ENCODE measurements around the gene MFAP4.
"Not testable (repeated sequence)": the region's sequence is repeated elsewhere in the genome, so short reads cannot be mapped to it uniquely, and the experiment has no call there.

The MFAP4 gene

DNA sequence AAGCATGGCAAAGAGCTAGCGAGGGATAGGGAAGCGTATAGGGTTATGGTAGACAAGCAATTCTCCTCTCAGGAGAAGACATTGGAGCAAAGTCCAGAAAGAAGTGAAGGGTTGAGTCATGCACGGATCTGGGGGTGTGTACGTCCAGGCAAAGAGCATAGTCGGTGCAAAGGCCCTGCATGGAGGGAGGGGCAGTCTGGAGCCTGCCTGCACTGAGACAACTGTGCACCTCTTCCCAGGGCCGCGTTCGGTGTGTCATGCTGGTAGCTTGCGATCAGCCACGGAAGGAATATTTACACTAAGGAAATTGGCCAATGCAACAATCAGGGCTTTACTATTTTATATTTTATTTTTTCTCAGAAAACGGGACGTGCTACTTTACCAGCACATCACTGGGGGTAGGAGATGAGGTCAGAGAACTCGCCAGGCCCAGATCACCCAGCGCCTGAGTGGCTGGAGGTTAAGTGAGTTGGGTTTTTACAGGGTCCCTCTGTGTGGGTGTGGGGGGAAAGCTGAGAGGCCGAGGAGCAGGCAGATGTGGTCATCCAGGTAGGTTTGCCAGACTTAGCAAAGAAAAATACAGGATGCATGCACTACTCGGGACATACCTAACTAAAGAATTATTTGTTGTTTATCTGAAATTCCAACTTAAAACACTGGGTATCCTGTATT, 17.7 kb downstream of the MFAP4 start:
- DNase-seq: no peak

DNA sequence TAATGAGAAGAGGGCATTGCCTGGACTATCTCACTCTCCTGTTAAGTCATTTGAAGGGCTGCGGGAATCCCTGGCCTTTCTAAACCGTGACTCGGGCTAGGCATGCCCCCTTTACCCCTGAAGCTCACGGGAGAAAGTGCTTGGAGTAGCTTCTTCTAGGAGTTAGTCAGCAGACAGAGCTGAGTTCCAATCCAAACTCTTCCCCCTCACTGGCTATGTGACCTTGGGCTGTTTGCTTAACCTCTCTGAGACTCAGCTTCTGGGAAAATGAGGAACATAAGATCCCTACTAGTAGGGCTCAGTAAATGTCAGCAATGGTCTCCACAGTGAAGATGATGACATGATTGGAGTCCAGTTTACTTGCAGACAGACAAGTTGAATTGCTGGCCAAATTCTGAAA, 18.8 kb downstream of the MFAP4 start:
- no peak for DNase-seq

DNA sequence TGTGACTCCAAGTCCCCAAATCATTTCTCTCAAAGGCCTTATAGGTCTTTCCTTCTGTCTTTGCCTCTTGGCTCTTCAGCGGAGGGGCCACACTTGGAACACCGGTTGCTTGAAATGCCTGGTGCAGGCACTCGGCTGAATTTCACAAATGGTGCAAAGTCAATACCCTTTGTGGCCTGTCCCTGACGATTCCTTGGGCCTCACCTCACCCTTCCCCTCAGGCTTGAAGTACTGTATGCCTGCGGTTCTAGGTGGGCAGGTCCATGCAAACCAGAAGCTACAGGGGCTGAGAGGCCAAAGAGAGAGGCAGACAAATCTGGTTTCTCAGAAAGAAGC, 20.4 kb downstream of the MFAP4 start:
- no peak for DNase-seq

DNA sequence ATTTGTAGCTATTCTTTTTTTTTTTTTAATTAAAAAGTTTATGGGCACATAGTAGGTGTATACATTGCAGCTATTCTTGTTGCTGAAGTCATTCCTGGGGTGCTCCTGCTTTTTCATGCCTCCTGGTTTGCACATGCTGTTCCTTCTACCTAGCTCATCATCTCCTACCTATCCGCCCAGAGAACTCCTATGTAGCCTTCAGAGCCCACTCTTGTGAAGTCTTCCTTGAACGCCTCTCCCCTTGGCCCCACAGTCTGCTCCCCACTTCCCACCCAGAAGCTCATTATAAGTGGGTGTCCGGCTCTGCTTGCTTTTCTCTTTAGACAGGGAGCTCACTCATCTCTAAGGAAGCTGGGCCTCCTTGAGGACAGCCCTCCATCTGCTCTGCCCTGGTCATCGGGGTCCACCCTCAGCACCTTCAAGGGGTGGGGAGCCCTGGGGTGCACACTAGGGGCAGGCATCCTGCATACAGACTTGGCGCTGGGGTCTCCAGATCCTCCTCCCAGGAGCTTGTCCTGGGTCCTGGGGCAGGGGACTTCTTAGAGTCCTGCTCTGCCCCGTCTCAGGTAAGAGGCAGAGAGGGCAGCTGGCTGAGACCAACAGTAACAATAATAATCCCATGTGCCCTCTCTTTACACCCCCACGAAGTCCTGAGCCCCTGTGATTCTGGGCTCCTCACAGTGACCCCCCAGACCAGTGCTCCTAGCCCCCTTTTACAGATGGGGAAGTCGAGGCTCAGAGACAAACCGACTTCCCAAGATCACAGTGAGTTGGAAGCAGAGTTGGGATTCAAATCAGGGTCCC, 21.0 kb downstream of the MFAP4 start:
- DNase-seq: no peak

DNA sequence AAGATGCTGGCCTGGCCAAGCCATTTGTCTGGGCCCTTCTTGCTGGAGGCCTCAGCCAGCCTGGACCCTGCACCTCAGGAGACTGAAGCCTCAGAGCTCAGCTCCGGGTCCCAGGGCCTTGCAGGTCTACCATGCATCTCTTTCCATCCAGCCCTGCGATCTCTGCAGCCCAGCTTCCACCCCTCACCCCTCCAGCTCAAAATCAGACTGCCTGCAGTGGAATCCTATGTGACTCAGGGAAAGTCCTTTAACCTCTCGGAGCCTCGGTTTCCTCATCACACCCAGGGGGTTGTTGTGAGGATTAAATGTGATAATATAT, 21.5 kb downstream of the MFAP4 start:
- DNase-seq: no peak

DNA sequence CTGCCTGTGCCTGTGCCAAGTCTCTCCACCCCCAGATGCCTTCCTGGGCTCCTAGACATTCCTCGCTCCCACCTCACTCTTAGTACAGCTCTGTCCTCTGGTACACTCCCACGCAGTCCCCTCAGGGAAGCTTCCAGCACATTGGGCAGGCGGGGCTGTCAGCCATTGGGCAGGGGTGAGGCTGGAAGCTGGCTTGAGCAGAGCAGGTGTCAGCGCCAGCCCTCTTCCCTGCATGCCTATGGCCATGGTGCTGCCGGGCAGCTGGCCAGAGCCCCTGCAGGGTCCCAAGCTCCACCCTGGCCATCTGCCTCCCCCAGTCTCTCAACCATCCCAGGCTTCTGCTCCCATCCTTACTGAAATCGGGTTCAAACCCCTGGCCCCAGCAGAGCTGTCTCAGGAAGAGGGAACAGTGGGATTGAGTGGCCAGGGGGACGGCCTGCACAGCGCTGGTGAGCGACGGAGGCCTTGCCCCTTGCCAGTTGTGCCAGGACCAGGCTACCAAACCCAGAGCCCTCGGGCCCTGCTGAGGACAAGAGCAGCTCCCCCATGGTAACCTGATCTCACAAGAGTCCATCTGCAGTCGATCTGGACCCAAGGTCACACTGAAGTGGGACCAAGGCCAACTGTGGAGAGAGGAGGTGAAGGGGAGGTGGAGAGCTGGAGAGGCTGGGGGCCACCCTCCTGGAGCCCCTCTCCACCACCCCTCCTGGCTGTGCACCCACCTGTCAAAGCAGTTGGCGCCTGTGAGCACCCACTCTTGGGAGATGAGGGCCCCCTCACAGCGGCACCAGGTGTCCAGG, 22.1 kb downstream of the MFAP4 start:
- DNase-seq: no peak

DNA sequence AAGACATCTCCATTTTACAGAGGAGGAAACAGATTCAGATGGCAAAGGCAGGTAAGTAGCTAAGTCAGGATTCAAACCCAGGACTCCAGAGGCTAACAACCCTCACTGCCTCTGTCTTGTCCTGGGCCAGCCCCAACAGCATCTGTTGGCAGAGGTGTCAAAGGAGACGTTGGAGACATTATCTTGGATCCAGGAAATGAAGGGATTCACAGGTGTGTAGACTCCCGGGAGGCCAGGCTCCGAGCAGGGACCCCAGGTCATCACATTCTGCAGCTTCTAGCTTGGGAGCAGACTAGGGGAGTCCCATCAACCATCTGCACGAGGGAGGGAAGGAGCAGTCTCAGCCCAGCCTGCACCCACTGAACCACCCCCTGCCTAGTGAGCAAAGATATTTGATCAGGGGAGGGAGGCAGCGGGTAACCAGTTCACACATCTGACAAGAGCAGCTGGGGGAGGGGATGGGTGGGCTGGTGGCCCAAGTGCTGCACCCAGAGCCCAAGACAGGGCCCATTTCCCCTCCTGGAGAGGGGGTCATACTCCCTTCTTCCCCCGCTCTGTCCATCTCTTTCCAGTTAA, 23.4 kb downstream of the MFAP4 start:
- DNase-seq: no peak

DNA sequence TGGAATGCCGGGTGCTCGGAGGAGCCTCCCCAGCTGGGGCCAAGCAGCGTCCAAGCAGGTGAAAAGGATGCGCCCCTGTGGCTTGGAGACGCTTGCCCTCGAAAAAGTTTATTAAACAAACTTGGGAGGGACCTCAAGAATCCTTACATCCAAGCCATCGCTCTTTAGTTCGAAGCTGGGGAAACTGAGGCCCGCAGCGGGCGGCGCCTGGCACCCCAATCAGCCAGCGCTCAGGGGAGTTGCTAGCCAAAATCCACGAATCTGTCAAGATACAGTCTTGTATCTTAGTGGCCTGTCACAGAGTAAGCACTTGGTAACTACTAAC, 23.9 kb downstream of the MFAP4 start:
- no peak for DNase-seq

DNA sequence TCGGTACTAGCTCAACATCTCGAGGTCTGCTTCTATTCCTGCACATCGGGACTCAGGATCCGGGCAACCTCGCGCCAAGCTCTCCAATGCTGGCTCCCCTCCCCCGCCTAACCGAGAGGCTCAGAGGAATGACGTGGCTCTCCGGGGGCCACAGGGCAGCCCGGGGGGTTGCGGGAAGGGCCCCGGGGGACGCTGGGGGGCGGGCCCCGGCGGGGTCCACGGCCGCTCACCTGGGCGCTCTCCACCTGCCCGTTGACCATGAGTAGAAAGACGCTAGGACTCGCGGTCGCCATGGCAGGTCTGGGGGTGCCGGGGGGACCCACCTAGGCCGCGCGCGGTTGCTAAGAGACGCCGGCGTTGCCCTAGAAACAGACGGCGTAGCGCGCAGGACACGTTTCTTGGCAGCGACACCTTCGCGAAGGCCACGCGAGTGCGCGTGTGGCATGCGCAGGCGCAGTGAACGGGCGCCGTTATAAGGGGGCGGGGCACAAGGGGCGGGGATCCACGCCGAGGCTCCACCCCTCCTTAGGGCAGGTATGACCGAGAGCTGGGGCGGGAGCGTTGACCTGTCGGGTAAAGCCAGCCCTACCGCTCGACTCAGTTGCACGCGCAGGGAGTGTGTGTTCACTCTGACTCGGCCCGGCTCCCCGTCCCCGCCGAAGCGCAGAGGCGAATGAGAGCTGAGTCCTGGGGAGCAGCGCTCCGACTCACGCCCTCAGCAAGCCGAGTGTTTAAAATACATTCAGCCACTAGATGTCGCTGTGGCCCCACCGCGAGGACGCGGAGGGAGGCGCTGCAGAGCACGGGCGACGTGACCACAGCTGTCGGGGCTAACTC, 24.5 kb downstream of the MFAP4 start, which contains the start of gene B9D1:
Gene B9D1 (minus strand): TSS at position 447 of the 837 bp plus-strand sequence. CDS start 154 bp downstream, at position 293.
- peak; percentile 93 for DNase-seq

DNA sequence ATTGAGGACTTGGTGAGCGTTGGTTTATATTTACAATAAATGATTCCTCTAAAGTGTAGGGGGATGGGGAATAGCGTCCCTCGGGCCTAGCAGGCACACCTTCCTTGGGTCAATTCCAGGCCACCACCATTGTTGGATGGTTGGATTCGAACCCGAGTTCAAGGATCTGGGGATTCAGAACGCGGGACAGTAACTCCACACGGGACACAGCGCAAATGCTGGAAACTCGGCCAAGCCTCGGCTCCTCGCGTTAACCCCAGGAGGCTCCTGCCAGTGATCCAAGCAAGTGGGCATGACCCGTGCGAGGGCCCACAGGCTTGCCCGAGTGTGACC, 25.1 kb downstream of the MFAP4 start:
- no peak for DNase-seq

DNA sequence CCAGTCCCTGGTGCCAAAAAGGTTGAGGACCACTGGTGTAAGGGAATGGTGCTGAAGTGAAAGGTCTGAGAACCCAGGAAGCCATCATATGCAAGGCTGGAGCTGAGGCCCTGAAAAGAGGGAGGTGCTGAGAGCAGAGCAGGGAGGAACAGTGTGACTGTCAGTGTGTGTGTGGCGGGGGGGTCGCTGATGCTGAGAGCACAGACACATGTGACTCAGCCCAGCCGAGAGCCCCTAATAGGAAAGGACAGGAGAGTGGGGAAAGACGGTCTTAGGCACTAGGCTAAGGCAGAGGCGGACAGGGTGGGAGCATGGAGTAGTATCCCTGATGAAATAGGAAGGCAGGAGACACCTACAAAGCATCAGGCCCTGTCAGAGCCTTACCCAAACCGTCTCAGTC, 25.7 kb downstream of the MFAP4 start:
- DNase-seq: no peak

DNA sequence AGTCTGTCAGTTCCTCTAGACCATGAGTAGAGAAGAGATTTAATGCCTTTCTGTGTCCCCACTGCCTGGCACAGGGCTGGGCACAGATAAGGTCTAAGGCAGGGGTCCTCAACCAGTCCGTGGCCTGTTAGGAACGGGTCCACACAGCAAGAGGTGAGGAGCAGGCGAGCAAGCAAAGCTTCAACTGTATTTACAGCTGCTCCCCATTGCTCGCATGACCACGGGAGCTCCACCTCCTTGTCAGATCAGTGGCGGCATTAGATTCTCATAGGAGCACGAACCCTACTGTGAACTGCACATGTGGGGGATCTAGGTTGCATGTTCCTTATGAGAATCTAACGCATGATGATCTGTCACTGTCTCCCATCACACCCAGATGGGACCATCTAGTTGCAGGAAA, 26.2 kb downstream of the MFAP4 start:
- DNase-seq: no peak

DNA sequence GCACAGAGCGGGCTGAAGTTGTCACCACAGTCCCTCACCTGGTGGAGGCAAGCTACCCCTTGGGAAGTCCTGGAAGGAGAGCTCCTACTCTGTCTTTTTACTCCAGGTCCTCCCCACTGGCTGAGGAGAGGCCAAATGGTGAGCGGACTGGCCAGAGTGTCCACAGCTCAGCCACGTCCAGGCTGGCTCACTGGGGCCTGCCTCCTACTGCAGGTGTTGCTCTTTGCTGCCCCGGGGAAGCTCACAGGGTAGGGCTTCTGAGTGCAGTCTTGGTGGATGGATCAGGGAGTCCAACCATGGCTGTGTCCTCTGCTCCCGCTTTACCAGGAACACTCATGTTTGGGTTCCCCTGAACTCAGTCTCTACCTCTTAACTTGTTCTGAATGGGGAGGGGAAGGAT, 27.1 kb downstream of the MFAP4 start:
- DNase-seq: no peak

DNA sequence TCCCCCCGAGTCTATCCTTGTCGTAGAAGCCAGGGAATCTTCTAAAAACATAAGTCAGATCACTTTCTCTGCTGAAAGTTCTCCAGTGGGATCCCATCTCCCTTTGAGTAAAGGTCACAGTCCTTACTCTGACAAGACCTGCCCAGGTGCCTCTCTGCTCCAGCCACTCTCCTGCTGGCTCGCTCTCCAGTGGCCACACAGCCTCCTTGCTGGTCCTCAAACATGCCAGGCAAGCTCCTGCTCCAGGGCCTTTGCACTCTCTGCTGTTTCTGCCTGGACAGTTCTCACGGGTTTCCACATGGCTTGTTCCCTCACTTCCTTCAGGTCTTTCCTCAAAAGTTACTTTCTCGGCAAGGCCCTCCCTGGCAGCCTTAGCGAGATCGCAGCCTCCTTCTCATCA, 27.8 kb downstream of the MFAP4 start:
- DNase-seq: no peak

DNA sequence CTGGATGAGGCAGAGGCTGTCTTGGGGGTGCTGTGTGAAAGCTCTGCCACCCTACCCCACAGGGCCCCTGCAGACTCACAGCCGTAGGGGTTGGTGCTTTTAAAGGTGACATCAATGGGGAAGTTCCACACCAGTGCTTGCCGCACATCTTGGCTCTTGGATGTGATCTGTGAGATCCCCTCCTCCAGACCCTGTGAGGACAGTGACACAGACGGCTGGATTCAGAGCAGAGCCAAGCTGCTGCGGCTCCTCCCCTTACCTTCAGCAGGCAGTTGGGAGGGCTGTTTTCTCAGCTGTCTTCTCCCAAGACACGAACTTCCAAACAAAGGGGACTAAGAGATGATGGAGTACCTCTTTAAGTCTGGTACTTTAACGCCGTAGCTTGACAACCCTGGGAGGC, 29.2 kb downstream of the MFAP4 start:
- no peak for DNase-seq

DNA sequence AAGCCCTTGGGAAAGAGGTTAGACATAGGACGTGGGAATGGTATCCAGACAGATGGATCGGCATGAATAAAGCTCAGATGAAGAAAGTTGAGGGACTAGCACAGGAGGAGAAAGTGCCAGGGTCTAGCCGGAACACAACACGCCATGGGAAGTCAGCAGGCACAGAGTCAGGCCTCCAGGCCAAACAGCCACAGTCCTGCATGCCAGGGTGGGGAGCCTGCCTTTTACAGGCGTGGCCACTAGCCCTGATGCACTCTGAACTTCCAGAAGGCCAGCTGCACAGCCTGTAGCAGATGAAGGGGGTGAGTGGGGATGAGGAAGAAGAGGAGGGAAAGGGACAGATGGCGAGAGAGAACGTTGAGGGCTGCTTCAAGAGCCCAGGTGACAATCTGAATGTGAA, 29.6 kb downstream of the MFAP4 start:
- DNase-seq: no peak

DNA sequence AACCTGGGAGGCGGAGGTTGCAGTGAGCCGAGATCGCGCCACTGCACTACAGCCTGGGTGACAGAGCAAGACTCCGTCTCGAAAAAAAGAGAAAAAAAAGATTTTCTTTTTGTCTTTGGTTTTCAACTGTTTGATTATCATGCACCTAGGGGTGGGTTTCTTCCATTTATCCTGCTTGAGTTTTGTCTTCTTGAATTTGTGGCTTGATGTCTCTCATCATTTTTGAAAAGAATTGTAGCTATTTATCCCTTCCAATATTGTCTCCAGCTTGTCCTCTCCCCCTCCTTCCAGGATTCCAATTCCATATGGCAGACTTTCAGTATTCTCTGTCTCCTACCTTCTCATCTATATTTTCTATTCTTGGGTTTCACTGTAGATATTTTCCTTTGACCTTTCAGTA, 32.2 kb downstream of the MFAP4 start:
- no peak for DNase-seq

DNA sequence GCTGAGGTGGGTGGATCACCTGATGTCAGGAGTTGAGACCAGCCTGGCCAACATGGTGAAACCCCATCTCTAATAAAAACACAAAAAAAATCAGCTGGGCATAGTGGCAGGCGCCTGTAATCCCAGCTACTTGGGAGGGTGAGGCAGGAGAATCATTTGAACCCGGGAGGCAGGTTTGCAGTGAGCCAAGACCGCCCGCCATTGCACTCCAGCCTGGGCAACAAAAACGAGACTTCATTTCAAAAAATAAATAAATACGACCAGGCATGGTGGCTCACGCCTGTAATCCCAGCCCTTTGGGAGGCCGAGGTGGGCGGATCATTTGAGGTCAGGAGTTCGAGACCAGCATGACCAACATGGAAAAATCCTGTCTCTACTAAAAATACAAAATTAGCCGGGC, 33.6 kb downstream of the MFAP4 start:
- not testable (repeated sequence) for DNase-seq

DNA sequence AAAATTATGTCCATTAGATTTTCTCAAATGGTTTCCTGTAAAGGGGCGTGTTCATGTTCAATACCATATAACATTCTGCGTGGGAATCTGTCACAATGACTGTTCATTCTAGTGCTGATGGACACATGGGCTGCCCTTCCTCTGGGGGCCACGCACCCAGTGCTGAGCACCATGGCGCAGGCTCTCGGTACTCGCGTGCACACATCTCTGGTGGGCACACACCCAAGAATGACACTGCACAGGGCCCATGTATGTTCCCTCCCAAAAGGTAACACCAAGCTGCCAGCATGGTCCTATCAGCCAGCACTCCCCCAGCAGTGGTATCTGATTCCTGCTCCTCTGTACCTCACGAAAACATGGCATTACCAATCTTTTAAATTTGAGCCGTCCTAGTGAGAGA, 38.2 kb downstream of the MFAP4 start:
- DNase-seq: no peak

DNA sequence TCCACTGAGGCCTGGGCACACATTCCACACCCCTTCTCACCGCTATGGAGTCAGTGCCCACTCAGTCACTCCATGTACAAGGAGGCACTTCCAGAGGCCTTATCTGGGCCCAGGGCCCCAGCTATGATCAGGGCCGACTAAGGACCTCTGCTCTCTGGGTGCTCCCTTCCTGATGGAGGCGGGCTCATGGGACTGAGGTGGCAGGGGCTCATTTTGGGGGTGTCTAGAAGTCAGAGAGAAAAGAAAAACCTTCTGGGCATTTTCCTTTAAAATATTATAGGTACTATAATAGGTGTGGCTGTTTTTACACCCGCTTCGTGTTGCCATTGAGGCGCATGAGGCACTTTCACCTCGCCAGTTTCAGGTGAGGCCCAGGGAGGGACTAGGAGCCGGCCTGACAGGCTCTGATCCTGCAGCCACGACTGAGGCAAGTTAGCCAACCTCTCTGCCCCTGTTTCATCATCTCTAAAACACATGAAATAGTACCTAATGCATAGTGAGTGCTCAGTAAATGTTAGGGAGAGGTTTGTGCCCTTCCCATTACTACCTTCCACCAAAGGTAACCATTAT, 38.8 kb downstream of the MFAP4 start:
- no peak for DNase-seq

DNA sequence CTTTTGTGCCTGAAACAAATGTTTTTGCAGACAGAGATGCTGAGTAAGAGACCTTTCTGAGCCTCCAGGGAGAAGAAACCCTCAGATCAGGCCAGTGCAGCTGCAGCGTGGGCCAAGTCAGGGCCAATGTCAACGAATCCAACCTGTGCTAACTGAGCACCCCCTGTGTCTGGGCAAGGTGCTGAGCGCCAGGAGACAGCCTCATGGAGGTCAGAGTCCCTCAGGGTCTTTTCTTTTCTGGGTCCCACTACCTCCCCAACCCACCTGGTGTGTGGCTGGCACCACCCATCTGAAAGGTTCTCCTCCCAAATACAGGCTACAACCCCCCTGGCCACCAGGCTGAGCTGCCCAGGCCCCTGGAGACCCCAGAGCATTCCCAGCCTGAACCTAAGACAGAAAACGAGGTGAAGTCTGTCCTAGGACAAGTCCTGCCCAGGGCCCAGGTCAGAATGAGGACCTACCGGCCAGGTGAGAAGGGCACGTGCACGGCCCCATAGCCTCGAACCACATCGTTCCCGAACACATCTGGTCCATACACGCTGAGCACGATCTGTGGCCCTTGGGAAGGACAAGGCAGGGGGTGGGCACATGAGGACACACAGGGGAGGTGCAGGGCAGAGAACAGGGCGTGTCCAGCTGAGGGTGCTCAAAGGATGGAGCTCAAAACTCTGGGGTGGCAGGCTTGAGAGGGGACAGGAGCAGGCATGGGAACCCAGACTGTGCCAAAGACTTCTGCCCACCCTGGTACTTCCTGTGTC, 39.5 kb downstream of the MFAP4 start:
- DNase-seq: no peak
